ENCODE results near the gene PTPRG.

The PTPRG gene

DNA sequence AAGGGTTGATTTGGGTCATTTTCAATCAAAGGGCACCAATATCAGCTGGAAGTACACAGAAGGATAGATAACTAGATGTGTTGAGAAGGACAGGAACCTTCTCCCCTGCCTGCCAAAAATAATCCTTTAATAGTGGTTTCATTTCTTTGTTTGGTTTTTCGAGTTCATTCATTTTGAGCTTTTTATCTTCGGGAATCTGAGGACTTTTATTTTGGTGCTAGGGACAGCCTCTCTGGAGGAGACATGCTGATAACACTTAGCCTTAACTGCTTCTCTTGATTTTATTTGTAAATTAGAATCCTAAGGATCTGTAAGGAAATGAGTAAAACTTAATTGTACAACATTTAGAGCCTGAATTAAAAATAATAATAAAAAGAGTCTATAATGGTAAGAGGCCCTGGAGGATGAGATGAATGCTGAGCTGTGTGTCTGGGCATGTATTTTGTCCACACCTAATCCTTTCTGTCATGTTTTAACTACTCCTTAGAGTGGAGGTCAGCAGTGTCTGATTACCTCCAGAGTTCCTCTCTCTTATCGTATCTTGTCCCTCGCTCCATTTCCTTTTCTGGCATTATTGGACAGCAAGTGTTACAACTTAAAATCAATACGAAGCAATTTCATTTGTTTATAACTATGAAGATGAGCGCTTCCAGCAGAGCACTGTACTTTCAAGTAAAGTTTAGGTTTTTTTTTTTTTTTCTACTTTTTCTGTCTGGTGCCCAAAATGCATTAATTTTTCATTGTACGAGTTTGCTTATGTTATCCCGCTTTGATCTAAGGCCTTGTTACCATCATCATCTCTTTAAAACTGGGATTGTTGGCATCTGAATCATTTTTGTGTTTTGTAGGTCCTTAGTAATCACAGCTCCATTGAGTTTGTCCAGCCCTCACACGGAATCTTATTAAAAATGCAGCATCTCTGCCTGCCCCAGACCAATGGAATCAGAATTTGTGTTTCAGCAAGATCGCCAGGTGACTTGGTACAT lies 22.8 kb downstream of the PTPRG start:
- H3K4me2 ChIP-seq (ENCODE audit: low read length) = no peak overlapping the region
- no peaks in the 10 kb centered on the region for H3K9me3 ChIP-seq (ENCODE audit: control insufficient read depth, insufficient read depth, low read length)
- H3K79me2 ChIP-seq (ENCODE audit: control insufficient read depth, low read length) = no peaks in the 10 kb centered on the region
- H3K4me1 ChIP-seq (ENCODE audit: control insufficient read depth, low read length) = no peaks in the 10 kb centered on the region
- H3K27me3 ChIP-seq (ENCODE audit: control insufficient read depth, low read length) = no peaks in the 10 kb centered on the region
- TF ChIP-seq, protein P1, sequence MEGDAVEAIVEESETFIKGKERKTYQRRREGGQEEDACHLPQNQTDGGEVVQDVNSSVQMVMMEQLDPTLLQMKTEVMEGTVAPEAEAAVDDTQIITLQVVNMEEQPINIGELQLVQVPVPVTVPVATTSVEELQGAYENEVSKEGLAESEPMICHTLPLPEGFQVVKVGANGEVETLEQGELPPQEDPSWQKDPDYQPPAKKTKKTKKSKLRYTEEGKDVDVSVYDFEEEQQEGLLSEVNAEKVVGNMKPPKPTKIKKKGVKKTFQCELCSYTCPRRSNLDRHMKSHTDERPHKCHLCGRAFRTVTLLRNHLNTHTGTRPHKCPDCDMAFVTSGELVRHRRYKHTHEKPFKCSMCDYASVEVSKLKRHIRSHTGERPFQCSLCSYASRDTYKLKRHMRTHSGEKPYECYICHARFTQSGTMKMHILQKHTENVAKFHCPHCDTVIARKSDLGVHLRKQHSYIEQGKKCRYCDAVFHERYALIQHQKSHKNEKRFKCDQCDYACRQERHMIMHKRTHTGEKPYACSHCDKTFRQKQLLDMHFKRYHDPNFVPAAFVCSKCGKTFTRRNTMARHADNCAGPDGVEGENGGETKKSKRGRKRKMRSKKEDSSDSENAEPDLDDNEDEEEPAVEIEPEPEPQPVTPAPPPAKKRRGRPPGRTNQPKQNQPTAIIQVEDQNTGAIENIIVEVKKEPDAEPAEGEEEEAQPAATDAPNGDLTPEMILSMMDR (IDR thresholded peaks at IDR 0.05; ENCODE audit: low read depth, low read length, poor library complexity, severe bottlenecking) = no peak
- TF ChIP-seq EZH2phosphoT487 (IDR thresholded peaks at IDR 0.05; ENCODE audit: borderline replicate concordance, low read length) = no peak
- no peaks in the 10 kb centered on the region for H3K9me2 ChIP-seq (replicated peaks; ENCODE audit: control insufficient read depth, low read length)
- no peaks in the 10 kb centered on the region for H3F3A ChIP-seq (ENCODE audit: control insufficient read depth, insufficient read depth)
- H4K20me1 ChIP-seq (ENCODE audit: control insufficient read depth, insufficient read depth, low read depth, low read length) = no peaks in the 10 kb centered on the region
- H3K27ac ChIP-seq (ENCODE audit: low read depth, low read length) = no peak overlapping the region
- no peaks in the 10 kb centered on the region for H3K36me3 ChIP-seq (ENCODE audit: control insufficient read depth, low read length)
- H3K4me3 ChIP-seq (ENCODE audit: low read length) = no peak overlapping the region

DNA sequence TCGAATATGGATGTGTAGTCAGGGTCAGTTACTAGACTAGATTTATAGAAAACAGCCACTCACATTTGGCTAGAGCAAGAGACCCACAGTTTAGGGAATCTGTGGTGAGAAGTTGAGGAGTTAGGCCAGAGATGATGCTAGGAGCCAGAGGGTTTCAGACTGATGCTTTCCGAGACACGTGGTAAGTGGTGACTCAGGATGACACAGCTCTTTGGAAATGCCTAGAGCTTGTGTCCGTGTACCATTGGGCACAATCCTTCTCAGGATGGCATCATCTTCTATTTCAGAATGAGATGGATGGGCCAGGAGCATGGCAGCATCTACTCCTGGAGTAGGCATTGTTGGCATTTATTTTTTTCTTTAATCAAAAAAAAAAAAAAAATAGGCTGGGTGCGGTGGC lies 28.5 kb downstream of the PTPRG start:
- Histone ChIP-seq H3K4me3 (ENCODE audit: low read length) (no peak overlapping the region), H3K79me2 (ENCODE audit: control insufficient read depth, low read length) (no peaks in the 10 kb centered on the region), H3K9me3 (ENCODE audit: control insufficient read depth, insufficient read depth, low read length) (no peaks in the 10 kb centered on the region; the same call in 1 of the 2 replicates), H3K9me2 (replicated peaks; ENCODE audit: control insufficient read depth, low read length) (no peaks in the 10 kb centered on the region), H4K20me1 (ENCODE audit: control insufficient read depth, insufficient read depth, low read depth, low read length) (no peaks in the 10 kb centered on the region), H3K4me1 (ENCODE audit: control insufficient read depth, low read length) (no peaks in the 10 kb centered on the region), H3K36me3 (ENCODE audit: control insufficient read depth, low read length) (no peaks in the 10 kb centered on the region), H3F3A (ENCODE audit: control insufficient read depth, insufficient read depth) (no peaks in the 10 kb centered on the region), H3K4me2 (ENCODE audit: low read length) (no peak overlapping the region), H3K27me3 (ENCODE audit: control insufficient read depth, low read length) (no peaks in the 10 kb centered on the region), H3K27ac (ENCODE audit: low read depth, low read length) (no peak overlapping the region)
- TF ChIP-seq, protein P1 (IDR thresholded peaks at IDR 0.05; ENCODE audit: low read depth, low read length, poor library complexity, severe bottlenecking) = no peak
- no peak for TF ChIP-seq EZH2phosphoT487 (IDR thresholded peaks at IDR 0.05; ENCODE audit: borderline replicate concordance, low read length)

DNA sequence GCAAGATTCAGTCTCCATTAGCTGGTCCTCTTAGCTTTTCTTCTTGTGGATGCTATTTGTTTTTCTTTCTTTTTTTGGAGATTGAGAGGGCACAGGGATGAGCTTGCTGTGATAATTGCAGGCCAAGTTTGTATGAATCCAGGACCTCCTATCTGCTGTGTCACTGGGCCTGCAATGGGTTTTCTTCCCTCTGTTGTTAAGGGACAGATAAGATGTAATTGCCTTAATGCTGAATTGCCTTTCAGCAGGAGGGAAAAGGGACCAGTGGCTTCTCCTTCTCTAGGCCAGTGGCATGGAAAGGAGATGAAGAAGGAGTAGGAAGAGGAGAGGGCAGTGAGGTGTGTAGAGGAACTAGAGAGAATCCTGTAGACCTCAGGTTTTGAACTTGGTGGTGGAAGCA lies 29.9 kb downstream of the PTPRG start:
- H3K4me2 ChIP-seq (ENCODE audit: low read length) = no peak overlapping the region
- H3K9me2 ChIP-seq (replicated peaks; ENCODE audit: control insufficient read depth, low read length) = no peaks in the 10 kb centered on the region
- H3K4me1 ChIP-seq (ENCODE audit: control insufficient read depth, low read length) = no peaks in the 10 kb centered on the region
- H3K27ac ChIP-seq (ENCODE audit: low read depth, low read length) = no peak overlapping the region
- H3K27me3 ChIP-seq (ENCODE audit: control insufficient read depth, low read length) = no peaks in the 10 kb centered on the region
- no peaks in the 10 kb centered on the region for H4K20me1 ChIP-seq (ENCODE audit: control insufficient read depth, insufficient read depth, low read depth, low read length)
- TF ChIP-seq EZH2phosphoT487 (IDR thresholded peaks at IDR 0.05; ENCODE audit: borderline replicate concordance, low read length) = no peak
- TF ChIP-seq, protein P1 (IDR thresholded peaks at IDR 0.05; ENCODE audit: low read depth, low read length, poor library complexity, severe bottlenecking) = no peak
- H3K4me3 ChIP-seq (ENCODE audit: low read length) = no peak overlapping the region
- H3K79me2 ChIP-seq (ENCODE audit: control insufficient read depth, low read length) = no peaks in the 10 kb centered on the region
- no peaks in the 10 kb centered on the region for H3F3A ChIP-seq (ENCODE audit: control insufficient read depth, insufficient read depth)
- H3K36me3 ChIP-seq (ENCODE audit: control insufficient read depth, low read length) = no peaks in the 10 kb centered on the region
- no peaks in the 10 kb centered on the region; the same call in 1 of the 2 replicates for H3K9me3 ChIP-seq (ENCODE audit: control insufficient read depth, insufficient read depth, low read length)

All from DOHH2 (cell line).